Measurements from ENCODE around the gene PNMA6A.
"Not testable (repeated sequence)": the region's sequence is repeated elsewhere in the genome, so short reads cannot be mapped to it uniquely, and the experiment has no call there.

Gene PNMA6A

GRCh38 chrX:153077437-153078135 is 5.3 kb downstream of the PNMA6A start:
- DNase-seq, result not testable (repeated sequence)

GRCh38 chrX:153083238-153083923 is 11.1 kb downstream of the PNMA6A start:
- not testable (repeated sequence) for DNase-seq

DNA sequence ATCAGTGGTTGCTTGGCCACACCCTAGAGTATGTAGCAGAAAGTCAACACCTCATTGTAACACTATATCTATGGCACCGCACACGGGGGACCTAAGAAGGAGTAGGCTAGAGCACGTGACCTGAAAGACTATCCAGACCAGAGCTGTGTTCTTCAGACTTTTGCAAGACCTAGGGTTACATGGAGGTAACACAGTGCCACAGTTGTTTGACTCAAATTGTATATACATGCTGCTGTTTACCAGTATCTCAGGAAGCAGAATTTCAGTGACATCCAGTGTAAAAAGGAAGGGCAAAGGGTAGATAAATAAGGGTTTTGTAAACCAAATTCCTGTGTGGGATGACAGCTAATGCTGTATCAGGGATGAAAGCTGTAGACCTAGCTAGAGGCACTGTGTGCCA is 30.2 kb downstream of the PNMA6A start:
- DNase-seq, result no peak

GRCh38 chrX:153104959-153105358 is 32.7 kb downstream of the PNMA6A start:
- not testable (repeated sequence) for DNase-seq

DNA sequence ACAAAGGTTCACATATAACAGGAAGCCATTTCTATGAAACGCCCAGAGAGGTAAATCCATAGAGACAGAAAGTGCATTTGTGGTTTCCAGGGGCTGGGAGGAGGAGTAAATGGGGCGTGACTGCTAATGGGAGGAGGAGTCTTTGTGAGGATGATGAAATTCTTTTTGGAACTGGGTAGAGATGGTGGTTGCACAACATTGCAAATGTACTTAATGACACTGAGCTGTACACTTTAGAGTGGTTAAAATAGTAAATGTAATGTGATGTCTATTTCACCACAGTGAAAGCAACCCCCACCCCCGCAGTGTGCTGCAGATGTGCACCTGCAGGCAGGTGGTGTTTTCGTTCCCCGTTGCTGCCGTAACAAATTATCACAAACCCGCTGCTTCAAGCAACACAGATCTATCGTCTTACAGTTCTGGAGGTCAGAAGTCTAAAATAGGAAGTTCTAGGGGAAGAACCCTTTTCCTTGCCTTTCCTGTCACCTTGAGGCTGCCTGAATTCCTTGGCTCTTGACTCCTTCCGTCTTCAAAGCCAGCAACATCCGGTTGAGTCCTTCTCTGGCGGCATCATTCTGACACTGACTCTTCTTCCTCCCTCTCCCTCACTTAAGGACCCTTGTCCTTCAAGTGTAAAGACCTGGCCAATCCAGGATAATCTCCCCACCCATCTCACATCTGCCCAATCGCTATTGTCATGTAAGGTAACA is 34.0 kb downstream of the PNMA6A start:
- DNase-seq, result not testable (repeated sequence)

DNA sequence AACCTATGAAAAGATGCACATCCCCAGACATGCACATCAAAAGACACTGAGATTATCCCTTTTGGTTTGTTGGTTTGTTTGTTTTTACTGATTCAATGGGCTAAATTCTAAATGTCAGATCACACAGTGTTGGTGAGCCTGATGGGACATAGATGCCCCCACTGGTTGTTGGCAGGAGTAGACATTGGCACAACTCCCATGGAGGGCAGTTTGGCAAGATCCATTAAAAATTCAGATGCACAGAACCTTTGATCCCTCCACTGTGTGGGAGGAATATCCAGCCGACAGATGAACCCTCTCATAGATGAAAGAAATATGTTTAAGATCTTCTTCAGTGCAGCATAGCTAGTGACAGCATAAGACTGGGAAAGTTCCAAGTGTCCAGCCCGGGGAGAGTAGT is 38.5 kb downstream of the PNMA6A start:
- DNase-seq, result not testable (repeated sequence)

- not testable (repeated sequence) for DNase-seq
Measured at GRCh38 chrX:153113851-153114250, 41.6 kb downstream of the PNMA6A start.

GRCh38 chrX:153117754-153118153 is 45.5 kb downstream of the PNMA6A start:
- DNase-seq, result not testable (repeated sequence)

GRCh38 chrX:153120230-153120629 is 48.0 kb downstream of the PNMA6A start:
- DNase-seq, result not testable (repeated sequence)

GRCh38 chrX:153123468-153123867 is 51.2 kb downstream of the PNMA6A start:
- DNase-seq, result not testable (repeated sequence)

Measured in CD4-positive, alpha-beta T cell treated with Interleukin-17A for 1 hour (primary cell).